SK-N-SH (cell line): Measurements from ENCODE around the gene HYCC2. TPM values are rescaled to one million over a fixed set of nuclear protein-coding genes. Genes with fewer than 3 reads are reported as not detected.

Experiments
- polyA plus RNA-seq, 3 experiments: library from polyadenylated mRNA; depleted of rRNA; stranded (reverse); fragments of >200 nt; gene quantifications; 2 replicates each; pipeline ENCODE4 v1.2.3, GENCODE V29; 2012
- small RNA-seq, 7 experiments: library from RNA; depleted of rRNA; stranded (forward); fragments of <200 nt; gene quantifications; one replicate each; pipeline ENCODE3, GENCODE V24; 2012

Gene HYCC2
- polyA plus RNA-seq, 1 of the 3 experiments (the other 2 are of a cell fraction): 1.2 TPM

Small RNA genes lying within 50 kb of the gene (small RNA-seq; reads per million reads assigned to genes)
- gene RNU6-1206P: 0 reads per million in 7 experiments

Other genes with a start within 250 kb of the HYCC2 start
- 31.1 and 40.1 TPM in 2 replicates for gene CLK1, start 207.0 kb downstream of the HYCC2 start, polyA plus RNA-seq (2012; rRNA removed)
- 44.9 and 56.5 TPM in 2 replicates for gene PPIL3, start 182.6 kb downstream of the HYCC2 start, polyA plus RNA-seq (2012; rRNA removed)
- gene NIF3L1, start 182.3 kb downstream of the HYCC2 start, polyA plus RNA-seq (2012; rRNA removed): 52.4 and 77.6 TPM in 2 replicates
- gene ORC2, start 108.0 kb downstream of the HYCC2 start, polyA plus RNA-seq (2012; rRNA removed): 3.4 and 3.9 TPM in 2 replicates
- gene NDUFB3, start 330 bp upstream of the HYCC2 start, polyA plus RNA-seq (2012; rRNA removed): 55.9 and 73.7 TPM in 2 replicates
- gene CFLAR, start 44.5 kb upstream of the HYCC2 start, polyA plus RNA-seq (2012; rRNA removed): 23.7 and 32.6 TPM in 2 replicates
- 0.12 and 0.31 TPM in 2 replicates for gene CASP10, start 111.5 kb upstream of the HYCC2 start, polyA plus RNA-seq (2012; rRNA removed)
- gene CASP8, start 188.9 kb upstream of the HYCC2 start, polyA plus RNA-seq (2012; rRNA removed): 13.1 and 15.6 TPM in 2 replicates